NCI-H82 (cell line): ENCODE data around the gene OPA1.
A peak's percentile ranks its signal among the peaks of the same experiment; 100 is the strongest.

Experiments
- DNase-seq: peaks from one replicate; lab custom pipeline; 2025; lab: John Stamatoyannopoulos, UW

OPA1 gene, protein sequence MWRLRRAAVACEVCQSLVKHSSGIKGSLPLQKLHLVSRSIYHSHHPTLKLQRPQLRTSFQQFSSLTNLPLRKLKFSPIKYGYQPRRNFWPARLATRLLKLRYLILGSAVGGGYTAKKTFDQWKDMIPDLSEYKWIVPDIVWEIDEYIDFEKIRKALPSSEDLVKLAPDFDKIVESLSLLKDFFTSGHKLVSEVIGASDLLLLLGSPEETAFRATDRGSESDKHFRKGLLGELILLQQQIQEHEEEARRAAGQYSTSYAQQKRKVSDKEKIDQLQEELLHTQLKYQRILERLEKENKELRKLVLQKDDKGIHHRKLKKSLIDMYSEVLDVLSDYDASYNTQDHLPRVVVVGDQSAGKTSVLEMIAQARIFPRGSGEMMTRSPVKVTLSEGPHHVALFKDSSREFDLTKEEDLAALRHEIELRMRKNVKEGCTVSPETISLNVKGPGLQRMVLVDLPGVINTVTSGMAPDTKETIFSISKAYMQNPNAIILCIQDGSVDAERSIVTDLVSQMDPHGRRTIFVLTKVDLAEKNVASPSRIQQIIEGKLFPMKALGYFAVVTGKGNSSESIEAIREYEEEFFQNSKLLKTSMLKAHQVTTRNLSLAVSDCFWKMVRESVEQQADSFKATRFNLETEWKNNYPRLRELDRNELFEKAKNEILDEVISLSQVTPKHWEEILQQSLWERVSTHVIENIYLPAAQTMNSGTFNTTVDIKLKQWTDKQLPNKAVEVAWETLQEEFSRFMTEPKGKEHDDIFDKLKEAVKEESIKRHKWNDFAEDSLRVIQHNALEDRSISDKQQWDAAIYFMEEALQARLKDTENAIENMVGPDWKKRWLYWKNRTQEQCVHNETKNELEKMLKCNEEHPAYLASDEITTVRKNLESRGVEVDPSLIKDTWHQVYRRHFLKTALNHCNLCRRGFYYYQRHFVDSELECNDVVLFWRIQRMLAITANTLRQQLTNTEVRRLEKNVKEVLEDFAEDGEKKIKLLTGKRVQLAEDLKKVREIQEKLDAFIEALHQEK

DNA sequence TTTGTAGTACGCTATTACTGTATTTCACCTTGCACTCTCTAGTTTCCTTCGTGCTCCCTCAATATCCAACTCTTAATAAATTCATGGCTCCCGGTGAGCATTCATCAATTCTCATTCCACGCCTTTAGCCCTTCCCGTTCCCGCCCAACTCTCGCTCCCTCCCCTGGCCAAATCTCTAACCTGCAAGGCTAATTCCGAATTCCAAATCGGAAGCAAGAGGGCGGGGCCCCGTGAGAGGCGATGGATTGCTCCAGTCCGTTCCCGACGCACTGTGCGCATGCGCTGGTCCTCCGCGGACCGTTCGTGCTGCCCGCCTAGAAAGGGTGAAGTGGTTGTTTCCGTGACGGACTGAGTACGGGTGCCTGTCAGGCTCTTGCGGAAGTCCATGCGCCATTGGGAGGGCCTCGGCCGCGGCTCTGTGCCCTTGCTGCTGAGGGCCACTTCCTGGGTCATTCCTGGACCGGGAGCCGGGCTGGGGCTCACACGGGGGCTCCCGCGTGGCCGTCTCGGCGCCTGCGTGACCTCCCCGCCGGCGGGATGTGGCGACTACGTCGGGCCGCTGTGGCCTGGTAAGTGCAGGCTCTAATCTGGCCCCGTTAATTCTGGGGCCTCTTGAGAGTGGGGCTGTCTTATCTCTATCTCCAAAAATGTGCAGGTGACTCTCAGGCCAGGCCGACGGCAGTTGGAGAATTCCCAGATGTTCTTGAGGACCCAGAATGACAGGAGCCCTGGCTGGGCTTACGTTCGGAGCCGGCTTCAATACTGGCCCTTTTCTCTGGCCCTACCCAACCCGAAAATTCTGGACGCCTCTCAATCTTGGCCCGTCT is at the start of gene OPA1:
Gene OPA1, plus strand, starts transcription at position 368 of the 827 bp plus-strand sequence. Its CDS starts 170 bp downstream, at position 538.
- peak; percentile 100 for DNase-seq

GRCh38 chr3:193544289-193544688 is 48.7 kb upstream of the OPA1 start:
- peak; percentile 68 for DNase-seq

GRCh38 chr3:193545304-193545703 is 47.7 kb upstream of the OPA1 start:
- DNase-seq = no peak

DNA sequence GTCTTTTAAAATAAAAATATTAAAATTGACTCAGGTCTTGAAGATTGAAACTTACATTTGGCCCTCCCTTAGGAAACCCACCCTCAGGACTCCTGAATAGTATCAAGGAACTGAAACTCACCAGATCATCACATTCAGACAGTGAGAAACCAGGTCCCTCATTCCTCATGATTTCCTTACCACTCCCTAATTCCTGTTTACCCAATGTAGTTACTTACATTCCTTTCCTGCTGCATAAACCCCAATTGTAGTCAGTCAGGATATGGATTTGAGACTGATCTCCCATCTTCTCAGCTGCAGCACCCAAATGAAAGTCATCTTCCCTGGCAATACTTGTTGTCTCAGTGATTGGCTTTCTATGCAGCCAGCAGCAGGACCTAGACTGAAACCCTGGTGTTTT is 46.9 kb upstream of the OPA1 start:
- no peak for DNase-seq

GRCh38 chr3:193548406-193548805 is 44.6 kb upstream of the OPA1 start:
- DNase-seq = no peak

- DNase-seq = no peak
Measured at GRCh38 chr3:193552923-193553322, 40.1 kb upstream of the OPA1 start.

- no peak for DNase-seq
Measured at GRCh38 chr3:193553586-193553985, 39.4 kb upstream of the OPA1 start.

DNA sequence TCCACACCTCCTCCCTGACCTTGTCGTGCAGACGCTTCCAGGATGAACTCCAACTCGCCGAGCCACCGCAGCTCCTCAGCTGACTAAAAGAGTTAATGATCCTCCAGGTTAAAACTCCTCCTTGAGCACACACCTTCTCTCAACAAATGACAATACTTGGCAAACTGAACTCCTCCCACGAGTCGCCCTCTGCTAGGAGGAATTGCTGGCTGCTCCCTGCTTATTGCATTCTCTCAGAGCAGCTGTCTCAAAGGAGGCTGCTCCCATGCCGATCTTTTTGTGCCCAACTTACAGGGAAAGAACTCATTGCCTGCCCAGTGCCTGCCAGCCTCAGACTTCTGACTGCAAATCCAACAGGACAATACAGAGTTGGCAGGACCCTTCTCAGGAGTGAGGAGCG is 38.2 kb upstream of the OPA1 start, which contains the start of gene ATP13A4:
Gene ATP13A4, minus strand, starts transcription at position 85 of the 400 bp plus-strand sequence. CDS start 96 bp downstream, outside the sequence.
- no peak for DNase-seq

- DNase-seq = no peak
Measured at GRCh38 chr3:193556841-193557240, 36.2 kb upstream of the OPA1 start.

DNA sequence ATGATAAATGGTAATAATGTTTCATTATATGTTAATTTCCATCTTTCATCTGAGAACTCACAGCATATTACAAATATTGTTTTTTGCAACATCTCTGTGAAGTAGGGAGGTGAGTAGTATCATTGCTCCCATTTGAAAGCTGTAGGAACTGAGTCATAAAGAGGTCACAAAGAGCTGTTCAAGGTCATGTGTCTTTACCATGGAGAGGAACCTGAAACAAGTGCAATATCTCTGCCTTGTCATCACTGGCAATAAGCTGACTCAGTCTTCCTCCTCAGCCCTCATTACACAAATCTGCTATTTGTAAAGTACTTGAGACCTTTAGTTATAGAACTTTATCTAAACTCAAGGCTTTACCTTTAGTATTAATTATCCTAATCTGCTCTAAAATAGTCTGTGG is 33.9 kb upstream of the OPA1 start:
- no peak for DNase-seq

GRCh38 chr3:193560091-193560490 is 32.9 kb upstream of the OPA1 start:
- no peak for DNase-seq

- no peak for DNase-seq
Measured at GRCh38 chr3:193560870-193561269, 32.1 kb upstream of the OPA1 start.

- DNase-seq = peak; percentile 71
Measured at GRCh38 chr3:193563426-193563825, 29.6 kb upstream of the OPA1 start.

DNA sequence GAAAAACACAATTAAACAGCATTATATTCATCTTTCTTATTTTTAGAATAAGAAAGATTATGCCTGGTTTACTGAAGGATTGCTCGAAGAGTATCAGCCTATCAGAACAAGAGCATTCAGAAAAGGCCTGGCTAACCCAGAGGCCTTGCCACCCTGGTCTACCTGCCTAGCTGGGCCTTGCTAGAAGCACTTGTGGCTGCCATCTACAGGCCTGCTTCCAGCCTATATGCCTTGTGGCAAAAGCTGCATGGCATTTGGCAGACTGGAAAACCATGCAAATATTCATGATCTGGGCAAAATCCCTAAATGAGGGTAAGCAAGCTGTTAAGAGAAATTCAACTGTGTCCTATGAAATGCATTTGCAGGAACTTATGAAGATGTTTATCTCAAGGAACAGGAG is 29.0 kb upstream of the OPA1 start:
- peak; percentile 50 for DNase-seq

DNA sequence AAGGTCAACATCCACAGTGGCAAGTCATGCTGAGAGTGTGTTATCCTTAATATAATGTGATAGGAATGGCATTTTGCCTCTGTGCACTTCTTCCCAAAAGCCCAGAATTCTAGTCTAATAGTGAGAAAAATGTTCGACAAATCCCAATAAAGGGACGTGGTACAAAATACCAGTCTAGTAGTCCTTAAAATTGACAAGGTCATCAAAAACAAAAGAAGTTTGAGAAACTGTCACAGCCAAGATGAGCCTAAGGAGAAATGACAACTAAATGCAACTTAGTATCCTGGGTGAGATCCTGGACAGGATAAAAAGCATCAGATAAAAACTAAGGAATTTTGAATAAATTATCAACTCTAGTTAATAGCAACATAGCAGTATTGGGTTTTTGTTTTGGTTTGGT is 23.9 kb upstream of the OPA1 start:
- no peak for DNase-seq

- DNase-seq = peak; percentile 92
Measured at GRCh38 chr3:193572426-193572908, 20.5 kb upstream of the OPA1 start.

GRCh38 chr3:193573403-193574191 is 19.4 kb upstream of the OPA1 start:
- no peak for DNase-seq

DNA sequence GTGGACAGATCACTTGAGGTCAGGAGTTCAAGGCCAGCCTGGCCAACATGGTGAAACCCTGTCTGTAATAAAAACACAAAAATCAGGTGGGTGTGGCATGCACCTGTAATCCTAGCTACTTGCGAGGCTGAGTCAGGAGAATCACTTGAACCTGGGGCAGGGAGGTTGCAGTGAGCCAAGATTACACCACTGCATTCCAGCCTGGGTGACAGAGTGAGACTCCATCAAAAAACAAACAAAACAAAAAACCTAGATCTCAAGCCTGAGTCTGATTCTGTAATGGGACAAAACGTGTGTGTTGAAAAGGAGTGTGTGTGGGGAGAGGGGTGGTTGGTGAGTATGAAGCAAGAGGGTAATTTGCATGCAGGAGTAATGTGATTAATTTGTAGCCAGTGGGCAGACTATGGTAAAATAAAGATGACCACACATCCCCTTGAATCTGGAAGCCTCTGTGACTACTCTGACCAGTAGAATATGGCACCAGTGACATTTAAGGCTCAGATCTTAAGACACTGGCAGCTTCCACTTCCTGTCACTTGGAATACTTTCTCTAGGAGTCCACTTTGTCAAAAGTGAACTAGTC is 18.4 kb upstream of the OPA1 start:
- no peak for DNase-seq

DNA sequence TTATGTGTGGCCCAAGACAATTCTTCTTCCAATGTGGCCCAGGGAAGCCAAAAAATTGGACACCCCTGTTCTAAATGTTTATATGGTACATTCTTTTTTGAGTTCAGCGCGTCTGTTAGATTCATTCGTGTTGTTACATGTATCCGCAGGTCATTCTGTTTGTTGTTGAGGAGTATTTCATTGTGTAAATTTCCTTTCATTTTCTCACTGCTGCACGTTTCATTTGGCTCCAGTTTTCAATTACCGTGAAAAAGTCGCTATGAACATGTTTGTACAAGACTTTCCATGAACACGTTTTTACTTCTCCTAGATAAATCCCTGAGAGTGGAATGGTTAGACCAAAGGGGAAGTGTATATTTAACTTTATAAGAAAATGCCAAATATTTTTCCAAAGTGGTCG is 7.5 kb upstream of the OPA1 start:
- DNase-seq = no peak

- no peak for DNase-seq
Measured at GRCh38 chr3:193586526-193586925, 6.5 kb upstream of the OPA1 start.
